ENCODE measurements around the gene VANGL2.

DNA sequence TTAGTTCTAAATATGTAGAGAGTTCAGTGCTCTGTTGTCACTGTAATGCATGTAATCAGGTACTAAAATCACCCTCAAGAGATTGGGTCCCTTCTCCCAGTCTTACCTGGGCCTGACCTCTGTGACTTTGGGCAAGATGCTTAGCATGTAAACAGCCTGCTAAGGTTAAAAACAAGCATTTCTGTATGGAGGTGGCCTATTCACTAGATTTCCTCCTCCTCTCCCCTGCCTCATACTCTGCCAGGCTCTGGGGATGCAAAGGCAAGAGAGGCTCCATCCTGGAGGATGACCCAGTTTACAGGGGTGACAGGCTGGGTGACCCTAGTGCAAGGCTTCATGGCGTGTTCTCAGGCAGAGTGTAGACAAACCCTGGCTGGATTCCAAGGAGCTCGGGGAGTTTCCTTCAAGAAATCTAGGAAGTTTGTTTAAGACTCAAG is 28.8 kb downstream of the VANGL2 start:
- TF ChIP-seq, protein P1, sequence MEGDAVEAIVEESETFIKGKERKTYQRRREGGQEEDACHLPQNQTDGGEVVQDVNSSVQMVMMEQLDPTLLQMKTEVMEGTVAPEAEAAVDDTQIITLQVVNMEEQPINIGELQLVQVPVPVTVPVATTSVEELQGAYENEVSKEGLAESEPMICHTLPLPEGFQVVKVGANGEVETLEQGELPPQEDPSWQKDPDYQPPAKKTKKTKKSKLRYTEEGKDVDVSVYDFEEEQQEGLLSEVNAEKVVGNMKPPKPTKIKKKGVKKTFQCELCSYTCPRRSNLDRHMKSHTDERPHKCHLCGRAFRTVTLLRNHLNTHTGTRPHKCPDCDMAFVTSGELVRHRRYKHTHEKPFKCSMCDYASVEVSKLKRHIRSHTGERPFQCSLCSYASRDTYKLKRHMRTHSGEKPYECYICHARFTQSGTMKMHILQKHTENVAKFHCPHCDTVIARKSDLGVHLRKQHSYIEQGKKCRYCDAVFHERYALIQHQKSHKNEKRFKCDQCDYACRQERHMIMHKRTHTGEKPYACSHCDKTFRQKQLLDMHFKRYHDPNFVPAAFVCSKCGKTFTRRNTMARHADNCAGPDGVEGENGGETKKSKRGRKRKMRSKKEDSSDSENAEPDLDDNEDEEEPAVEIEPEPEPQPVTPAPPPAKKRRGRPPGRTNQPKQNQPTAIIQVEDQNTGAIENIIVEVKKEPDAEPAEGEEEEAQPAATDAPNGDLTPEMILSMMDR (IDR thresholded peaks at IDR 0.05) = no peak
- TF ChIP-seq POLR2A (IDR thresholded peaks at IDR 0.05; ENCODE audit: low read depth) = no peak
